ENCODE results near the gene ACIN1.

Gene ACIN1

GRCh38 chr14:23056956-23057756, 37.8 kb downstream of the ACIN1 start, which contains the start of gene CDH24:
Gene CDH24, minus strand, starts transcription at chr14:23057520. Its CDS starts 1,787 bp downstream, at chr14:23055733.
- no peak for DNase-seq

- no peak for DNase-seq
Measured at GRCh38 chr14:23056145-23056955, 38.6 kb downstream of the ACIN1 start.

GRCh38 chr14:23055621-23056144, 39.3 kb downstream of the ACIN1 start:
- DNase-seq = no peak

- DNase-seq = no peak
Measured at GRCh38 chr14:23055147-23055550, 39.8 kb downstream of the ACIN1 start.

DNA sequence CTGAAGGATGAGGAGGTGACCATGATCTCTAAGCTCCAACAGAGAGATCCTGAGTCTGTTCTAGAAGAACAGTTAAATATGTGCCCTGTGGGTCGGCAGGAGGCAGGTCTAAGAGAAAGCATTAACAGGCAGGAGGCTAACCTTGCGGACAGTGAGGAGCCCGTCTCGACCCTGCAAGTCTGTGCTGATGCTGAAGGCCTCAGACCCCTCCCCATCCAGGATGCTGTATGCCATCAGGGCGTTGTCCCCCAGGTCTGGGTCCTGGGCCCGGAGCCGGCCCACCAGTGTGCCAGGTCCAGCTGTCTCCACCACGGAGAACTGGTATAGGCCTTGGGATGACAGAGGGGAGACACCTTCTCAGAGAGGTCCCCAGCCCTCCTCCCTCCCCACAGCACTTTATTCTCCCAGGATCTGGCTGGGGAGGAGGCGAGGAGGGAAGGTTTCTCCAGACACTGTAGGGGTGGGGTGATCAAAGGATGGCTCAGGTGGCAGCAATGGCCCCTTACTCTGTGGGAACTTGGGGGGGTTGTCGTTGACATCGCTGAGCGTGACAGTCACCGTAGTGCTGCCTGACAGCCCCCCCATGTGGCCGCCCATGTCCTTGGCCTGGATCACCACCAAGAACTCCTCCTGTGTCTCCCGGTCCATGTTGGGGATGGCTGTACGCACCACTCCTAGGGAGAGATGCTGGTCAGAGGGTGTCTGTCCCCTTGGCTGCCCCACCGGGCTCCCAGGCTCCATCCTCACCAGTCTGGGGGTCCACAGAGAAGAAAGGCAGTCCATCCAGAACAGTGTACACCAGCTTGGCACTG, 40.7 kb downstream of the ACIN1 start:
- DNase-seq = no peak

GRCh38 chr14:23053426-23053825, 41.5 kb downstream of the ACIN1 start:
- DNase-seq = no peak

DNA sequence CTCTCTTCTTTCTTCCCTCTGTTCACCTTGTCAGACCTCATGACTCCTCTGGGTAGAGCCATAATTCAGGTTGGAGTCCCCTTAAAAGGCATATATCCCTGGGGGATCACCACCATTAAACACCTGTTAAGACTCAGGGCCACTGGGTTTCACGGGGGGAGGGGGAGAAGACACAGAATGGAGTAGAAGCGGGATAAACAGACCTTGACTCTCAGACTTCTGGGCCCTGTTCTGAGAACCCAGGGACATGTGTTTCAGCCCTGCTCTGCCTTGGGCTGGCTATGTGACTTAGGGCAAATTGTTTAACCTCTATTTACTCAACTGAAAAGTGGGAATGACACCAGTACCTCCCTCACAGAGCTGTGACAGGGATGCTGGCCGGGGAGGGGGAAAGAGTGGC, 42.3 kb downstream of the ACIN1 start:
- no peak for DNase-seq

DNA sequence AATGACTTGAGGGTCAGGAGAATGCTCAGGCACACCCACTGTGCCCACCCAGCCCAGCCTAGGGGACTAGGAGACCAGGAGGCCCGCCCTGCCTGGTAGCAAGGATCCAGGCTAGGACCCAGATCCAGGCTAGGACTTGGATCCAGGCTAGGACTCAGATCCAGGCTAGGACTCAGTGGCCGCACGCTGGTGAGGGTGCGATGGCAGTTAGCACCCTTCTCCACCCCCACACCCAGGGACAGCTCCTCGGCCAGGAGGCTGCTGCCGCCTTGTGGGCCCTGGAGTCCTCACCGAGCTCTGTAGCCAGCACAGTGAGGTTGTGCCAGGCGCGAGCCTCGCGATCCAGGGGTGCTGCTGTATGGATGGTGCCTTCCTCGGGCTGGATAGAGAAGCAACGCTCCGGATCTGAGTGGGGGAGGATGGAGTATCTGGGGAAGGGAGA, 42.7 kb downstream of the ACIN1 start:
- DNase-seq = no peak

DNA sequence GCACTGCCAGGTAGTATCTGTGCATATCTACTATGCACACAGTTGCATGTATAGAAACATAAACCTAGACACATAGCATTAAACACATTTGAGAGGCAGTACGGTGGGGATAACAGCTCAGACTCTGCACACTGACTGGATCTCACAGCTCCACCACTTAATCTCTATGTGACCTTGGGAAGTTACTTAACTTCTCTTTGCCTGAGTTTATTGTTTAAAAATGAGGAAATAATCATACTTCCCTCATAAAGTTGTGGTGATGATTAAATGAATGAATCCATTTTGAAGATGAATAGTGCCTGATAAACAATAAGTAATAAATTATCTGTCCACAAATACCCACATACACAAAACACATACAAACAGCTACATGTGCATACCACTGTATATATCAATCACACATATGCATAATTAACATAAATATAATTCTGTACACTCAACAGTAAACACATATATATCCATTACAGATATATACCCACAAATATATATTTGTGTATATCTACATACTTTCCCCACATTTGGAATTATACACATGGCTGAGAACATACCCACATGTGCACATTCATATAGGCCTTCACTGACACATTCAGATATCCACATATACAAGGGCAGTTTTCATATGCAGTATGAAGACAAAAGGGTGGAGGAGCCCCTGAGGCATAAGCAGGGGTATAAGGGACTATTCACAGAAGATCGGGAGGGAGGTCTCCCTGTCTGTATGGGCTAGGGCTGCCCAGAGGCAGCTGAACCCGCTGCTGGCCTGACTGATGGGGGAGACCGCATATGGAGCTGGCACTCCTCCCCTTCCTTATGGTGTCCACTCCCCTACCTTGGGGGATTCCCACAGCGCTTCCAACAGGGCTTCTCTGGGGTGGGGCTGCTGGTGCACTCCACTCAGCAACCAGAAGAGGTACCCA, 43.5 kb downstream of the ACIN1 start:
- no peak for DNase-seq

GRCh38 chr14:23049011-23049410, 45.9 kb downstream of the ACIN1 start:
- DNase-seq = no peak

DNA sequence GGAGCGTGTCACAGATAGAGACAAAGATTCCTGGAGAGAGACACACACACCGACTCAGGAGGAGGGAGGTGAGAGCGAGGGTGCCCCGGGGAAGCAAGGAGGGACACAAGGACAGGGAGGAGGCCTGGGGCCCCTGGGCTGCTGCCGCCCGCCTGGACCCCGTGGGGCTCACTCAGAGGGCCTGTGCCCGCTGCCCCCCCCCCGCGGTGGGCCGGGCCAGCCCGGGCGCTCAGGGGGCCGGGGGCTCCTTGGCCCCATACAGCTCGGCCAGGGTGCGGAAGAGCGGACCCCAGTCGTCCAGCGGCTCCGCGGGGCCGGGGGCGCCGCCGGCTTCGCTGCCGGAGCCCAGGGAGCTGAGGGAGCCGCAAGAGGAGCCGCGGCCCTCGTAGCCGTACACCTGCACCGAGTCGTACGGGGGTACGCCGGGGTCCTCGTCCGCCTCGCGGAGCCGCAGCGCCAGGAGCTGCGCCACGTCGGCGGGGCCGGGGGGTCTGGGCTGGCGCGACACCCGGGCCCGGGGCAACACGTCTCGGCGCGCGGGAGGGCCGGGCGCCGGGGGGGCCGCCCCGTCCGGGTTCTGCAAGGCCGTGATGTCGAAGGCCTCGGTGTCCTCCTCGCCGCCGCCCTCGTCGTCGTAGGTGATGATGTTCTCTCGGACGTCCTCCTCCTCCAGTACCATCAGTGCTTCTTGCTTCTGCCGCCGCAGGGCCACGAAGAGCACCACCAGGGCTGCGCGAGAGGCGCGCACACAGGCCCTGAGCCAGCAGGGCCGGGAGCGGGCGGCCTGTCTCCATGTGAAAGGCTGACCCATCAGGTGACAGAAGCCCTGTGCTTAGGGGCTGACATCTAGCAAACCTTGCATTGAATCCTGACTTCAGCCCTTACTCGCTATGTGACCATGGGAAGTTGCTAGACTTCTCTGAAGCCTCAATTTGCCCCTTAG, 46.9 kb downstream of the ACIN1 start:
- DNase-seq = no peak

- DNase-seq = no peak
Measured at GRCh38 chr14:23047034-23047634, 47.8 kb downstream of the ACIN1 start.

DNA sequence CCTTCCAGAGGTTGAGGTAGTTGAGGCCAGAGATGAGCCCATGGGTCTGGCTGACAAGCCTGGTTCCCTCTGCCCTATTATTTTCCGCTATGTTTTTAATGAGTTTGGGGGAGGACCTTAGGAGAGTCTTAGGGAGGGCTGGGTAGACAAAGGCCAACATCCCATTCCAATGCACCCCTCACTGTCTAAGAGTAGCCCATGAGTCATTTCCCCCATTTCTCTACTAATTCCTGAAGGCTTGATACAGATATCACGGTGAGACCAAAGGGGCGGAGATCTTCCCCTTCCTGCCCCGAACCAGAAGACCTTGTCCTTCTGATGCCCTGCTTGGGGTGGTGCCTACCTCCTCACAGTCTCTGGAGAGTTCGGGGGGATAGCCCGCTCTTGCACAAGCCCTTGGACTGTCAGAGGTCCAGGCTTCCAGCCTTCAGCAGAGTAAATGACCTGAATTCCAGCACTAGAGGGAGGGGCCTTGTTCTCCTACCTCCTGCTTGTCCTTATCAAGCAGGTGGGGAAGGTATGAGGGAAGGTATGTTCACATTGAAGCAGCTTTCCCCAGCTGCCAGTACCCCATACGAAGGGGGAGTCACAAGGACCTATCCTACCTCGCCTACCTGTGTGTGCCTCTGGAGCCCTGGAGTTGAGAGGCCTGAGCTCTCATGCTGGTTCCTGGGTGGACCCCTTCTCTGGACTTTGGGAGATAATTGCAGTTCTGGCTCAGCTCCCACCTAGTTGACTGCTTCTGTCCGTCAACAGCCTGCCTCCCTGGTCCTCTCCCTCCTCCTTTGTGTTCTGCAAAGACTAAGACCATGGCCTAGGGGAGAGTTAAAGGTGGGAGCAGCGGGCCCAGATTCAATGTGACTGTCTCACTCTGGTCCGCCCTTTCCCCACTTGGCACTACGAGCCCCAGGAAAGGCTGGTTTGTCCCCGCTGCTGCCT, 49.2 kb downstream of the ACIN1 start:
- no peak for DNase-seq

GRCh38 chr14:23044840-23045239, 50.1 kb downstream of the ACIN1 start:
- no peak for DNase-seq

DNA sequence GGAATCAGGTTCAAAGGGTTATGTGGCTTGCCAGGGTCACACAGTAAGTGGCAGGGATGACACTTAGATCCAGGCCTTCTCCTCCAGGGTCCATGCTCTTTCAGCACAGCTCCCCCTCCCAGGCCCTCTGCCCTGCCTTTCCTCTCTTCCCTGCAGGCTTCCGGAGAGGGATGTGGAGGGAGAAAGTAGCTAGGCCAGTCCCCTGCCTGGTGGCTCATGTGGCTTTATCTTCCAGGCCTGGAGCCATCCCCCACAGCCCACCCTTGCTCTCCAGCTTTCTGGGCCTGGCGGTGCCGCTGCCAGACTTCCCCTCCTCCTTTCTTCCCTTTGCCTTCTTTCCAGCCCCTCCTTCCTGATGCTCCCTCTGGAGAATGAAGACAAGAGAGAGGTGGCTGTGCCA, 51.2 kb downstream of the ACIN1 start:
- DNase-seq = no peak

GRCh38 chr14:23043145-23043544, 51.8 kb downstream of the ACIN1 start:
- no peak for DNase-seq

DNA sequence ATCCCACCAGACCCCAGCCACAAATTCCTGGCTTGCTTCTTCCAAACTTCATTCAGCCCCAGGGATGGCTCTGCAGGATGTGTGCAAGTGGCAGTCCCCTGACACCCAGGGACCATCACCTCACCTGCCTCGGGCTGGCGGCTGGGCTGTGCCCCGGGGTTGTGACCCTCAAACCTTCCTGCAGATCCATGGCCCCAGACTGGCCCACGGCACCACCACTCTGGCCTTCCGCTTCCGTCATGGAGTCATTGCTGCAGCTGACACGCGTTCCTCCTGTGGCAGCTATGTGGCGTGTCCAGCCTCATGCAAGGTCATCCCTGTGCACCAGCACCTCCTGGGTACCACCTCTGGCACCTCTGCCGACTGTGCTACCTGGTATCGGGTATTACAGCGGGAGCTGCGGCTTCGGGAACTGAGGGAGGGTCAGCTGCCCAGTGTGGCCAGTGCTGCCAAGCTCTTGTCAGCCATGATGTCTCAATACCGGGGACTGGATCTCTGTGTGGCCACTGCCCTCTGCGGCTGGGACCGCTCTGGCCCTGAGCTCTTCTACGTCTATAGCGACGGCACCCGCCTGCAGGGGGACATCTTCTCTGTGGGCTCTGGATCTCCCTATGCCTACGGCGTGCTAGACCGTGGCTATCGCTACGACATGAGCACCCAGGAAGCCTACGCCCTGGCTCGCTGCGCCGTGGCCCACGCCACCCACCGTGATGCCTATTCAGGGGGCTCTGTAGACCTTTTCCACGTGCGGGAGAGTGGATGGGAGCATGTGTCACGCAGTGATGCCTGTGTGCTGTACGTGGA, 52.6 kb downstream of the ACIN1 start, which contains the start of gene PSMB11:
Gene PSMB11, plus strand, starts transcription at position 51 of the 804 bp plus-strand sequence. Its CDS starts 14 bp downstream, at position 65.
- no peak for DNase-seq

DNA sequence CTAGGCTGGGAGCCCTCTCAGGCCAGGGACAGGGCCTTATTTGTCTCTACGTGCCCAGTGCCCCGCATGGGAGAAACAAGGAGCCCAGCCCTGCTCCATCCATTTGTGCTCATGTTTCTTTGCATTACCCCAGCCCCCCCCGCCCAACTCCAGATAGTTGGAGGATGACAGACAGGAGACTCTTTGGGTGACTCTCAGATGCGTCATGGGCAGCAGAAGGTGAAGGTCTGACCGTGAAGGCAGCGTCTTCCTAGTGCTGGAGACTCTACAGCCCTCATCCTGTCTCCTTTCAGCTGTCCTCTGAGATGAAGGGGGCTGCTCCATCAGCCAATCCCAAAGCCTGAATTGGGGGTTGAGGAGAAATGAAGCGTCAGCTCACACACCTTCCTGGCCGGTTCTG, 53.2 kb downstream of the ACIN1 start:
- no peak for DNase-seq

Data from SW 1271 (cell line).